ENCODE data around the gene BANF2.

GRCh38 chr20:17655286-17655651 lies 44.5 kb upstream of the BANF2 start:
- TF ChIP-seq ZNF274 (IDR thresholded peaks at IDR 0.05; ENCODE audit: low read depth, low read length) (no peak), YY1 (IDR thresholded peaks at IDR 0.05; ENCODE audit: insufficient read depth, insufficient read length) (no peak)
